ENCODE results near the gene TRAF3IP1. TPM values are rescaled to one million over a fixed set of nuclear protein-coding genes. Genes with fewer than 3 reads are reported as not detected.

Gene TRAF3IP1
- total and polyA plus RNA-seq, 2 donors (not counting 1 experiment from before 2014, with no cell fraction given): 3.9 to 9.2 TPM

- TF ChIP-seq EZH2 (IDR thresholded peaks at IDR 0.05; ENCODE audit: low read length, missing control alignments): no peak
- Histone ChIP-seq H3K9ac (ENCODE audit: insufficient read depth, low read length) (no peak overlapping the region), H3K4me2 (ENCODE audit: extremely low read depth, insufficient read depth, low read length) (no peak overlapping the region), H3K27me3 (ENCODE audit: control insufficient read depth, insufficient read depth, low read length) (no peaks in the 10 kb centered on the region), H3K79me2 (ENCODE audit: control insufficient read depth, insufficient read depth, low read length) (no peaks in the 10 kb centered on the region), H3K4me3 (replicated peaks in 1 of 4; ENCODE audit: control extremely low read depth in 1 of 4, insufficient read depth in 1 of 4, low read depth in 3 of 4, low read length in 4 of 4) (no peak overlapping the region), H3K36me3 (ENCODE audit: control insufficient read depth, insufficient read depth, low read length) (no peaks in the 10 kb centered on the region), H2AFZ (ENCODE audit: low read length) (no peak overlapping the region), H4K20me1 (ENCODE audit: control insufficient read depth, extremely low read depth, insufficient read depth, low read length) (no peaks in the 10 kb centered on the region), H3K9me3 (ENCODE audit: control insufficient read depth, insufficient read depth, low read depth, low read length) (no peaks in the 10 kb centered on the region), H3K4me1 (ENCODE audit: control insufficient read depth, extremely low read depth, insufficient read depth, low read length) (no peaks in the 10 kb centered on the region), H3K27ac (ENCODE audit: insufficient read depth, low read length) (no peak overlapping the region)
- no peak for DNase-seq (ENCODE audit: low read depth in 2 of 2)
Observed at GRCh38 chr2:238406221-238406997, 86.1 kb downstream of the TRAF3IP1 start.

- no peaks in the 10 kb centered on the region for H3K9me3 ChIP-seq (ENCODE audit: control insufficient read depth, insufficient read depth, low read depth, low read length)
Observed at GRCh38 chr2:238406998-238407285, 86.6 kb downstream of the TRAF3IP1 start.

DNA sequence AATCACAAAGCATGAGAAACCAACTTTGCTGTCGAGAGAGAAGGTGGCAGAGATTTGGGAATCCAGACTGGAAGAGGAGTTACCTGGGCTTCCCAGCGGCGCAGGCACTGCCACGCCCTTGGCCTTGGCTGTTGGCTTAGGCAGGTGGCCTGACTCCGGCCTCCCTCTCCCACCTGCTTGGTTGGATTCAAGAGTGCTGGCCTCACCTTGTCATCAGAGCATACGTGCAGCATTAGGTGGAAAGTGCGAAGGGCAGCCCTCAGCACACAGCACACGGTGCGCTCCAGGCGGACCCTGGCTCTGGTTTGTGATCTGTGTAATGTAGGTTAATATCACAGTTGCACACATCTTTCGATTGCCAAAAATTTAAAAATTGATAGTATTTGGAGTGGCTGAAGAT lies 87.2 kb downstream of the TRAF3IP1 start:
- no peak overlapping the region for H3K4me3 ChIP-seq (replicated peaks in 1 of 4; ENCODE audit: control extremely low read depth in 1 of 4, insufficient read depth in 1 of 4, low read depth in 3 of 4, low read length in 4 of 4)
- no peak for TF ChIP-seq EZH2 (IDR thresholded peaks at IDR 0.05; ENCODE audit: low read length, missing control alignments)
- TF ChIP-seq, protein P1, sequence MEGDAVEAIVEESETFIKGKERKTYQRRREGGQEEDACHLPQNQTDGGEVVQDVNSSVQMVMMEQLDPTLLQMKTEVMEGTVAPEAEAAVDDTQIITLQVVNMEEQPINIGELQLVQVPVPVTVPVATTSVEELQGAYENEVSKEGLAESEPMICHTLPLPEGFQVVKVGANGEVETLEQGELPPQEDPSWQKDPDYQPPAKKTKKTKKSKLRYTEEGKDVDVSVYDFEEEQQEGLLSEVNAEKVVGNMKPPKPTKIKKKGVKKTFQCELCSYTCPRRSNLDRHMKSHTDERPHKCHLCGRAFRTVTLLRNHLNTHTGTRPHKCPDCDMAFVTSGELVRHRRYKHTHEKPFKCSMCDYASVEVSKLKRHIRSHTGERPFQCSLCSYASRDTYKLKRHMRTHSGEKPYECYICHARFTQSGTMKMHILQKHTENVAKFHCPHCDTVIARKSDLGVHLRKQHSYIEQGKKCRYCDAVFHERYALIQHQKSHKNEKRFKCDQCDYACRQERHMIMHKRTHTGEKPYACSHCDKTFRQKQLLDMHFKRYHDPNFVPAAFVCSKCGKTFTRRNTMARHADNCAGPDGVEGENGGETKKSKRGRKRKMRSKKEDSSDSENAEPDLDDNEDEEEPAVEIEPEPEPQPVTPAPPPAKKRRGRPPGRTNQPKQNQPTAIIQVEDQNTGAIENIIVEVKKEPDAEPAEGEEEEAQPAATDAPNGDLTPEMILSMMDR (conservative IDR thresholded peaks at IDR 0.05 in 1 of 2, IDR thresholded peaks at IDR 0.05 in 1 of 2; ENCODE audit: low read depth in 1 of 2, low read length in 2 of 2): no peak
- no peaks in the 10 kb centered on the region for H3K9me3 ChIP-seq (ENCODE audit: control insufficient read depth, insufficient read depth, low read depth, low read length)
- no peaks in the 10 kb centered on the region for H3K36me3 ChIP-seq (ENCODE audit: control insufficient read depth, insufficient read depth, low read length)
- H3K79me2 ChIP-seq (ENCODE audit: control insufficient read depth, insufficient read depth, low read length): no peaks in the 10 kb centered on the region
- H3K4me1 ChIP-seq (ENCODE audit: control insufficient read depth, extremely low read depth, insufficient read depth, low read length): no peaks in the 10 kb centered on the region
- H2AFZ ChIP-seq (ENCODE audit: low read length): no peak overlapping the region
- H3K27ac ChIP-seq (ENCODE audit: insufficient read depth, low read length): no peak overlapping the region
- no peak overlapping the region for H3K4me2 ChIP-seq (ENCODE audit: extremely low read depth, insufficient read depth, low read length)
- H3K9ac ChIP-seq (ENCODE audit: insufficient read depth, low read length): no peak overlapping the region
- no peaks in the 10 kb centered on the region for H4K20me1 ChIP-seq (ENCODE audit: control insufficient read depth, extremely low read depth, insufficient read depth, low read length)
- no peak for DNase-seq (ENCODE audit: low read depth in 2 of 2)
- no peaks in the 10 kb centered on the region for H3K27me3 ChIP-seq (ENCODE audit: control insufficient read depth, insufficient read depth, low read length)

More at GRCh38 chr2:238406998-238407285, 86.6 kb downstream of the TRAF3IP1 start:
- no peak for DNase-seq (ENCODE audit: low read depth in 2 of 2)
- Histone ChIP-seq H3K36me3 (ENCODE audit: control insufficient read depth, insufficient read depth, low read length) (no peaks in the 10 kb centered on the region), H3K4me3 (replicated peaks in 1 of 4; ENCODE audit: control extremely low read depth in 1 of 4, insufficient read depth in 1 of 4, low read depth in 3 of 4, low read length in 4 of 4) (no peak overlapping the region), H2AFZ (ENCODE audit: low read length) (no peak overlapping the region), H3K4me1 (ENCODE audit: control insufficient read depth, extremely low read depth, insufficient read depth, low read length) (no peaks in the 10 kb centered on the region), H3K27me3 (ENCODE audit: control insufficient read depth, insufficient read depth, low read length) (no peaks in the 10 kb centered on the region), H3K79me2 (ENCODE audit: control insufficient read depth, insufficient read depth, low read length) (no peaks in the 10 kb centered on the region), H4K20me1 (ENCODE audit: control insufficient read depth, extremely low read depth, insufficient read depth, low read length) (no peaks in the 10 kb centered on the region), H3K9ac (ENCODE audit: insufficient read depth, low read length) (no peak overlapping the region), H3K4me2 (ENCODE audit: extremely low read depth, insufficient read depth, low read length) (no peak overlapping the region), H3K27ac (ENCODE audit: insufficient read depth, low read length) (no peak overlapping the region)
- TF ChIP-seq, protein P1 (conservative IDR thresholded peaks at IDR 0.05 in 1 of 2, IDR thresholded peaks at IDR 0.05 in 1 of 2; ENCODE audit: low read depth in 1 of 2, low read length in 2 of 2): no peak
- TF ChIP-seq EZH2 (IDR thresholded peaks at IDR 0.05; ENCODE audit: low read length, missing control alignments): no peak
